Mesothelial cell of epicardium (in vitro differentiated cells): ENCODE results near the gene FLNA. TPM values are rescaled to one million over a fixed set of nuclear protein-coding genes. Genes with fewer than 3 reads are reported as not detected.

ENCODE experiments used
- DNase-seq, 2 experiments: peaks; one replicate each; pipeline ENCODE4 v3.0.0; 2021; ENCODE audit warnings: low spot score in 2 of 2; ENCODE audit not compliant: unreplicated experiment in 2 of 2
- H3K27ac Mint-ChIP-seq: 2 replicates; pipeline ENCODE4 v1.8.0; 2021; ENCODE audit warnings: mixed read lengths
- H3K27me3 Mint-ChIP-seq: 2 replicates; pipeline ENCODE4 v1.8.0; 2021; ENCODE audit warnings: low read depth, mixed read lengths
- H3K36me3 Mint-ChIP-seq: 2 replicates; pipeline ENCODE4 v1.8.0; 2021; ENCODE audit warnings: mixed read lengths
- H3K4me1 Mint-ChIP-seq: 2 replicates; pipeline ENCODE4 v1.8.0; 2021; ENCODE audit warnings: mixed read lengths
- H3K4me3 Mint-ChIP-seq: 2 replicates; pipeline ENCODE4 v1.8.0; 2021; ENCODE audit warnings: mild to moderate bottlenecking, moderate library complexity, mixed read lengths
- H3K9me3 Mint-ChIP-seq: 2 replicates; pipeline ENCODE4 v1.8.0; 2021; ENCODE audit warnings: mixed read lengths
- total RNA-seq: library from RNA; stranded (reverse); gene quantifications from 3 replicates; pipeline ENCODE4 v1.2.1, GENCODE V29; 2021
- TF ChIP-seq, protein P1 (sequence below): fragments of 200-600 bp; sonication (generic); IDR thresholded peaks from one replicate; pipeline ENCODE4 v1.5.0; 2021; ENCODE audit warnings: antibody characterized with exemption; ENCODE audit not compliant: unreplicated experiment

The FLNA gene
- total RNA-seq, 1 donor from 2014 or later: 1,412 TPM

- Mint-ChIP-seq H3K9me3 (peaks cover 3% of the 10 kb centered on the region), H3K4me3 (no peak overlapping the region), H3K36me3 (no peaks in the 10 kb centered on the region), H3K27ac (no peak overlapping the region), H3K4me1 (no peaks in the 10 kb centered on the region), H3K27me3 (no peaks in the 10 kb centered on the region)
- TF ChIP-seq, protein P1, sequence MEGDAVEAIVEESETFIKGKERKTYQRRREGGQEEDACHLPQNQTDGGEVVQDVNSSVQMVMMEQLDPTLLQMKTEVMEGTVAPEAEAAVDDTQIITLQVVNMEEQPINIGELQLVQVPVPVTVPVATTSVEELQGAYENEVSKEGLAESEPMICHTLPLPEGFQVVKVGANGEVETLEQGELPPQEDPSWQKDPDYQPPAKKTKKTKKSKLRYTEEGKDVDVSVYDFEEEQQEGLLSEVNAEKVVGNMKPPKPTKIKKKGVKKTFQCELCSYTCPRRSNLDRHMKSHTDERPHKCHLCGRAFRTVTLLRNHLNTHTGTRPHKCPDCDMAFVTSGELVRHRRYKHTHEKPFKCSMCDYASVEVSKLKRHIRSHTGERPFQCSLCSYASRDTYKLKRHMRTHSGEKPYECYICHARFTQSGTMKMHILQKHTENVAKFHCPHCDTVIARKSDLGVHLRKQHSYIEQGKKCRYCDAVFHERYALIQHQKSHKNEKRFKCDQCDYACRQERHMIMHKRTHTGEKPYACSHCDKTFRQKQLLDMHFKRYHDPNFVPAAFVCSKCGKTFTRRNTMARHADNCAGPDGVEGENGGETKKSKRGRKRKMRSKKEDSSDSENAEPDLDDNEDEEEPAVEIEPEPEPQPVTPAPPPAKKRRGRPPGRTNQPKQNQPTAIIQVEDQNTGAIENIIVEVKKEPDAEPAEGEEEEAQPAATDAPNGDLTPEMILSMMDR: no peak
- no peak for DNase-seq
These were observed 42.7 kb upstream of the FLNA start for GRCh38 chrX:154417157-154417556.

DNA sequence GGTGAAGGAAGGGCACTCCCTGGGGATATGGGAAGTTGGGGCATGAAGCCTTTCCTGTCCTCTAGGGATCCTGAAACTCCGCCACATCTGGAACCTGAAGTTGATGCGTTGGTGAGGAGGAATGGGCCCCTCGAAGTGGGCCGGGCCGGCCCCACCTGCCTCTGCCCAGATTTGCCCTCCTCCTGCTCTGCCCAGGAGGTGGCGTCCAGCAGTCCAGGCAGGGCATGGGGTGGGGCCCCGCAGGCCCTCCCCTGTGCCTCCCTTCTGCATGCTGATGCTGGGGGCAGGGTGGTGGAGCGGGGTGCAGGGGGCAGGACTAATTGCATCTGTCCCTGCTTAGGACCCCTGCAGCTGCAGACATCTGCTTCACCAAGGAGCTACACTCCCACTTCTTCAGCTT is 38.7 kb upstream of the FLNA start:
- TF ChIP-seq, protein P1: no peak
- H3K36me3 Mint-ChIP-seq: no peaks in the 10 kb centered on the region
- no peaks in the 10 kb centered on the region for H3K27me3 Mint-ChIP-seq
- H3K27ac Mint-ChIP-seq: no peak overlapping the region
- peaks cover 12% of the 10 kb centered on the region for H3K4me1 Mint-ChIP-seq
- peaks cover 3% of the 10 kb centered on the region for H3K9me3 Mint-ChIP-seq
- DNase-seq: no peak
- H3K4me3 Mint-ChIP-seq: no peak overlapping the region

DNA sequence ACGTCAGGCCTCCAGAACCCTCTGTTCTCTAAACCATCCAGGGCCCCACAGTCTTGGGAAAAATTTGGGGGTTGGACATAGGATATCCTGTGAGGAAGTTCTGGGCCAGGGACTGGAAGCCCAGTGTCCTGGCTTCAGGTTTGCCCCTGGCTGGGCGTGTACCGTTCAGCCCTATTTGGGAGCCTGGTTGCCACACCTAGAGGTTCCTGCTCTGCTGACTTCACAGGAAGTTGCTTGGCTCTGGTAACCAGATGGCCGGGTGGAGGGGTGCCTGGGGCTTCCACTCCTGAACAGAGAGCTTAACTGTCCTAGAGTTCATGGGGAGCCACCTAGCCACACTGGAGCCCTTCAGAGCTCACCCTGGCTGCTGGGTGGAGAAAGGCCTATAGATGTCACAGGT is 38.0 kb upstream of the FLNA start:
- TF ChIP-seq, protein P1: no peak
- H3K36me3 Mint-ChIP-seq: no peaks in the 10 kb centered on the region
- H3K4me1 Mint-ChIP-seq: peaks cover 12% of the 10 kb centered on the region
- H3K9me3 Mint-ChIP-seq: peaks cover 3% of the 10 kb centered on the region
- H3K4me3 Mint-ChIP-seq: peak overlapping the region; percentile 69
- H3K27ac Mint-ChIP-seq: no peak overlapping the region
- no peak for DNase-seq
- H3K27me3 Mint-ChIP-seq: no peaks in the 10 kb centered on the region

DNA sequence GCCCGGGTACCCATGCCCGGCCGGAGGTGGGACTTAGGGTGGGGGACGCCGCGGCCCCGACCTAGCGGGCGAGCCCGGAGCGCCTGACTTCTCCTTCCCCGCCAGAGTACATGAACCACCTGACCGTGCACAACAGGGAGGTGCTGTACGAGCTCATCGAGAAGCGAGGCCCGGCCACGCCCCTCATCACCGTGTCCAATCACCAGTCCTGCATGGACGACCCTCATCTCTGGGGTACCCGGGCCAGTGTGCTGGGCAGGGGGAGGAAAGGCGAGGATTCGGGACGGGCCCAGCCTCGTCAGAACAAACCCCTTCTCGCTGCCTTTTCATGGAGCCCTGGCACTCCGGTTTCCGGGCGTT is 37.5 kb upstream of the FLNA start:
- DNase-seq: peak in 1 of 2 experiments; percentile 54
- TF ChIP-seq, protein P1: no peak
- Mint-ChIP-seq H3K4me1 (peaks cover 12% of the 10 kb centered on the region), H3K9me3 (peaks cover 3% of the 10 kb centered on the region), H3K4me3 (peak overlapping the region; percentile 69), H3K27ac (no peak overlapping the region), H3K27me3 (no peaks in the 10 kb centered on the region), H3K36me3 (no peaks in the 10 kb centered on the region)

- no peaks in the 10 kb centered on the region for H3K27me3 Mint-ChIP-seq
- peak within 1 kb of the TSS; percentile 80 for H3K27ac Mint-ChIP-seq
- no peaks in the 10 kb centered on the region for H3K9me3 Mint-ChIP-seq
- TF ChIP-seq, protein P1: no peak
- H3K4me3 Mint-ChIP-seq: peak within 1 kb of the TSS; percentile 44
- peaks cover 2% of the 10 kb centered on the region for H3K36me3 Mint-ChIP-seq
- DNase-seq: no peak
- peaks cover 12% of the 10 kb centered on the region for H3K4me1 Mint-ChIP-seq
These were observed 34.9 kb upstream of the FLNA start, which contains the start of gene DNASE1L1 for GRCh38 chrX:154409222-154409871. TSS of gene DNASE1L1 (minus strand) at chrX:154409254. CDS start at chrX:154405568, 3,686 bp downstream.
